Uterus (tissue), 2 donors: ENCODE measurements around the gene PITPNM3.

ENCODE experiments used
- POLR2A ChIP-seq, 2 donors: fragments of 450-650 bp; IDR thresholded peaks; one replicate each; pipeline ENCODE4 v1.6.1; 2016; ENCODE audit warnings: antibody characterized with exemption in 2 of 2, mild to moderate bottlenecking in 1 of 2, moderate library complexity in 1 of 2
- TF ChIP-seq, protein P1 (sequence below), 4 experiments: fragments of 200-600 bp in 2 of 4; fragments of 450-650 bp in 2 of 4; sonication (generic) in 2 of 4; IDR thresholded peaks; one replicate each; pipeline ENCODE4 v1.5.1; 2016 to 2019; ENCODE audit warnings: antibody characterized with exemption in 4 of 4, mild to moderate bottlenecking in 2 of 4, moderate library complexity in 1 of 4

DNA sequence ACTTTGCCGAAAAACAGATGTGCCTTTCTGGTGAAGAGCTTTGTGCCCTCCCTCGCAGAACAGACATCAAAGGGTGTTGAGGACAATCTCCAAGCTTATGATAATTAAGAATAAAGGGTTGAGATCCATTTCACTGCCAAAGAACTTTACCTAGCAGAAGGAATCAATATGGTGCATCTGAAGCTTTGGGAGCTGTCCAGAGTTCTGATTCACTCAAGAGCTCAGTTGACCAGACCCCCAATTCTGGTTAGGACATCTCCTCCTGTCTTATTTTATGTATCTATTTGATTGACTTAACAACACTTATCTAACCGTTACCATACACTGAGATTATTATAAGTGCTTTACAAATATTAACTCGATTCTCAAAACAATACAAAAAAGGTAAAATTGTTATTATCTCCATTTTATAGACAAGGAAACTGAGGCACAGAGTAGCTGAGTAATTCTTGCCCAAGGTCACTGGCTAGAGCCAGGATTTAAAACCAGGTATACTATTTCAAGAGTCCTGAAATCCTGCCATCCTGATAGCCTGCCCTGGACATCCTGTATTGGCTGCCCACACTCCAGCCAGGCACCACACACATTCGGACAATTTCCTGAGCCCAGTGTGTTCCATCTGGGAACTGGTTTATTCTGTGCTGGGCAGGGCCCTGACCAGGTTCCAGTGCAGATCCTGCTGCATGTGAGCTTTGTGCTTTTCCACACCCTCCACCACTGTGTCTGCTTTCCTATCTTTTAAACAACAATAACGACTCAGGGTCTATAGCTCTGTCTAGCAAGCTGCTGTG, 29.8 kb downstream of the PITPNM3 start:
- no peak for TF ChIP-seq POLR2A (IDR thresholded peaks at IDR 0.05)
- TF ChIP-seq, protein P1, sequence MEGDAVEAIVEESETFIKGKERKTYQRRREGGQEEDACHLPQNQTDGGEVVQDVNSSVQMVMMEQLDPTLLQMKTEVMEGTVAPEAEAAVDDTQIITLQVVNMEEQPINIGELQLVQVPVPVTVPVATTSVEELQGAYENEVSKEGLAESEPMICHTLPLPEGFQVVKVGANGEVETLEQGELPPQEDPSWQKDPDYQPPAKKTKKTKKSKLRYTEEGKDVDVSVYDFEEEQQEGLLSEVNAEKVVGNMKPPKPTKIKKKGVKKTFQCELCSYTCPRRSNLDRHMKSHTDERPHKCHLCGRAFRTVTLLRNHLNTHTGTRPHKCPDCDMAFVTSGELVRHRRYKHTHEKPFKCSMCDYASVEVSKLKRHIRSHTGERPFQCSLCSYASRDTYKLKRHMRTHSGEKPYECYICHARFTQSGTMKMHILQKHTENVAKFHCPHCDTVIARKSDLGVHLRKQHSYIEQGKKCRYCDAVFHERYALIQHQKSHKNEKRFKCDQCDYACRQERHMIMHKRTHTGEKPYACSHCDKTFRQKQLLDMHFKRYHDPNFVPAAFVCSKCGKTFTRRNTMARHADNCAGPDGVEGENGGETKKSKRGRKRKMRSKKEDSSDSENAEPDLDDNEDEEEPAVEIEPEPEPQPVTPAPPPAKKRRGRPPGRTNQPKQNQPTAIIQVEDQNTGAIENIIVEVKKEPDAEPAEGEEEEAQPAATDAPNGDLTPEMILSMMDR (IDR thresholded peaks at IDR 0.05), result no peak
